ENCODE data around the gene CCDC14.

DNA sequence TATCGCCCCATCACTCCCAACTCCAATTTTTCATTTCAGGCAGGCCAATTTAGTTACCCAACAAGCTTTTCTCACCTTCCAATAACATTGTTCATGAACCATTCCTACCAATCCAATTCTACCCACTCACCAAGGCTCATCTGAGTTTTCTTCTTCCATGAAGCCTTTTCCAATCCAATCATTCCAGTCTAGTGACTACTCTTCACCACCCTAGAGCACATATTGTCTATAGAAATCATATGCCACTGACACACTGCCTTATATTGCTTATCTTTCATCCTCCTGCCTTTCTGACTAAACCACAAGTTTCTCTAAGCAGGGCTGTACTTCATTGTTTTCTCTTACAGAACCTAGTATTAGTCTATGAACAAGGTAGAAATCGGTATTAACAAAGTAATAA is 11.4 kb downstream of the CCDC14 start:
- TF ChIP-seq CTCF (IDR thresholded peaks at IDR 0.05 in 4 of 5, conservative IDR thresholded peaks at IDR 0.05 in 1 of 5) (no peak), POLR2A (IDR thresholded peaks at IDR 0.05) (no peak)

Data from gastrocnemius medialis (tissue), 4 donors.